Measurements from ENCODE around the gene ARCN1.

Gene ARCN1

GRCh38 chr11:118605116-118605867 lies 33.1 kb downstream of the ARCN1 start:
- peak; percentile 44 for DNase-seq
- peak overlapping the region; percentile 28 for H3K4me3 Mint-ChIP-seq
- peaks cover 42% of the 10 kb centered on the region for H3K27me3 Mint-ChIP-seq (ENCODE audit: low read depth, poor library complexity)
- peak overlapping the region; percentile 93 for H3K27ac Mint-ChIP-seq
- peaks cover 54% of the 10 kb centered on the region for H3K4me1 Mint-ChIP-seq
- no peaks in the 10 kb centered on the region for H3K9me3 Mint-ChIP-seq
- peaks cover 26% of the 10 kb centered on the region for H3K36me3 Mint-ChIP-seq (ENCODE audit: low read depth)
- no peak for TF ChIP-seq CTCF (IDR thresholded peaks at IDR 0.05)

GRCh38 chr11:118606157-118606843 lies 34.1 kb downstream of the ARCN1 start:
- Mint-ChIP-seq H3K27ac (no peak overlapping the region), H3K4me1 (peaks cover 58% of the 10 kb centered on the region), H3K36me3 (ENCODE audit: low read depth) (peaks cover 18% of the 10 kb centered on the region), H3K27me3 (ENCODE audit: low read depth, poor library complexity) (peaks cover 52% of the 10 kb centered on the region), H3K9me3 (no peaks in the 10 kb centered on the region), H3K4me3 (peak overlapping the region; percentile 56)
- DNase-seq = peak; percentile 39
- TF ChIP-seq CTCF (IDR thresholded peaks at IDR 0.05) = no peak

GRCh38 chr11:118606844-118607228 lies 34.6 kb downstream of the ARCN1 start:
- Mint-ChIP-seq H3K36me3 (ENCODE audit: low read depth) (peaks cover 13% of the 10 kb centered on the region), H3K27me3 (ENCODE audit: low read depth, poor library complexity) (peaks cover 56% of the 10 kb centered on the region), H3K4me3 (peak overlapping the region; percentile 56), H3K9me3 (no peaks in the 10 kb centered on the region), H3K27ac (no peak overlapping the region), H3K4me1 (peaks cover 59% of the 10 kb centered on the region)
- no peak for TF ChIP-seq CTCF (IDR thresholded peaks at IDR 0.05)
- no peak for DNase-seq

- peak; percentile 64 for DNase-seq
- H3K27me3 Mint-ChIP-seq (ENCODE audit: low read depth, poor library complexity) = peaks cover 59% of the 10 kb centered on the region
- H3K27ac Mint-ChIP-seq = no peak within 1 kb of the TSS
- peak; percentile 20 for TF ChIP-seq CTCF (IDR thresholded peaks at IDR 0.05)
- H3K4me1 Mint-ChIP-seq = peaks cover 67% of the 10 kb centered on the region
- peaks cover 5% of the 10 kb centered on the region for H3K36me3 Mint-ChIP-seq (ENCODE audit: low read depth)
- peak within 1 kb of the TSS; percentile 74 for H3K4me3 Mint-ChIP-seq
- no peaks in the 10 kb centered on the region for H3K9me3 Mint-ChIP-seq
These were observed 35.5 kb downstream of the ARCN1 start, which contains the start of gene PHLDB1 for GRCh38 chr11:118607401-118608359. TSS of gene PHLDB1 (plus strand) at chr11:118607615. CDS start at chr11:118613837, 6,222 bp downstream.

DNA sequence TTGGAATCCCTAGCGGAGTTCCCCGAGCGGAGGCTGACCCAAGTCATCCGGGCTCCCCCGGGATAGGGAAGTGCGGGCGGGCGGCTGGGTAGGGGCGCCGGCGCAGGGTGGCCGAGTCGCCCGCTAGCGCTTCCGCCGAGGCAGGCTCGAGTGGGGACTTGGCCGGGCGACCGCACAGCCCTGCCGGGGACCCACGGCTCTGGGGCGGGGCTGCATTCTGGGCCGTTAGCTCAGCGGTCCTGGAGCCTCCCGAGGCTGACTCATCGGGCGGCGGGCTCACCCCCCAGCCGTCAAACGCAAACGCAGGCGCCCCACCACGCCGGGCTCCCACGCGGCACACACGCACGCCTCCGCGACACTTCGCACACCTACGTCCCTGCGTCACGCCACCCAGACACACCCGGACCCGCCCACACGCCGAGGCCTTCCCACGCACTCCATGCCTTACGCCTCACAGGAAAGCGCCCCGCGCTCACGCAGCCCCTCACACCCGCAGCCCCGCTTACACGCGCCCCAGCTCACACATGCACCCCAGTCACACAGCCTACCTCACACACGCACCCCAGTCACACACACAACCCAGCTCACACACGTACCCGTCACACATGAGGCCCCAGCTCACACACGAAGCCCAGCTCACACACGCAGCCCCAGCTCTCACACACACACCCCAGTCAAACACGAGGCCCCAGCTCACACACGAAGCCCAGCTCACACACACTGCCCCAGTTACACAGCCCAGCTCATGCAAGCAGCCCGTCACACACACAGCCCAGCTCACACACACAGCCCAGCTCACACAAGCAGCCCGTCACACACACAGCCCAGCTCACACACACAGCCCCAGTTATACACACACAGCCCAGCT lies 36.4 kb downstream of the ARCN1 start:
- Mint-ChIP-seq H3K9me3 (no peaks in the 10 kb centered on the region), H3K36me3 (ENCODE audit: low read depth) (no peaks in the 10 kb centered on the region), H3K4me3 (peak overlapping the region; percentile 79), H3K27ac (no peak overlapping the region), H3K4me1 (peaks cover 70% of the 10 kb centered on the region), H3K27me3 (ENCODE audit: low read depth, poor library complexity) (peaks cover 59% of the 10 kb centered on the region)
- TF ChIP-seq CTCF (IDR thresholded peaks at IDR 0.05) = no peak
- DNase-seq = peak; percentile 45

Measured in nephron progenitor cell (in vitro differentiated cells).